Astrocyte (in vitro differentiated cells and primary cell): ENCODE measurements around the gene DDIT4. TPM values are rescaled to one million over a fixed set of nuclear protein-coding genes. Genes with fewer than 3 reads are reported as not detected.
A peak's percentile ranks its signal among the peaks of the same experiment; 100 is the strongest.

Experiments used
- DNase-seq: peaks from one replicate; pipeline ENCODE4 v3.0.0-alpha.2; 2010; ENCODE audit warnings: low read depth
- FAIRE-seq: peaks from 2 replicates; lab custom pipeline; 2011; peaks lifted over from hg19 to GRCh38; lab: Jason Lieb, UNC
- H2AFZ ChIP-seq: 2 replicates; pipeline ENCODE4 v1.6.0; 2012; ENCODE audit warnings: low read depth, low read length, inconsistent platforms
- H3K27ac ChIP-seq: 2 replicates; pipeline ENCODE4 v1.5.1; 2011; ENCODE audit warnings: low read depth, low read length, inconsistent platforms
- H3K27me3 ChIP-seq: 2 replicates; pipeline ENCODE4 v1.6.0; 2011; ENCODE audit warnings: low read length, inconsistent platforms; ENCODE audit not compliant: insufficient read depth
- H3K36me3 ChIP-seq: 2 replicates; pipeline ENCODE4 v1.5.1; 2011; ENCODE audit warnings: low read length, inconsistent platforms; ENCODE audit not compliant: insufficient read depth
- H3K4me1 ChIP-seq: 2 replicates; pipeline ENCODE4 v1.5.1; 2011; ENCODE audit warnings: low read length, inconsistent platforms; ENCODE audit not compliant: insufficient read depth
- H3K4me2 ChIP-seq: 2 replicates; pipeline ENCODE4 v1.6.0; 2012; ENCODE audit warnings: low read length, inconsistent platforms
- H3K4me3 ChIP-seq: 2 replicates; pipeline ENCODE4 v1.5.1; 2011; ENCODE audit warnings: low read depth, mild to moderate bottlenecking, low read length, inconsistent platforms; ENCODE audit not compliant: insufficient read depth
- H3K79me2 ChIP-seq: 2 replicates; pipeline ENCODE4 v1.6.0; 2012; ENCODE audit warnings: mild to moderate bottlenecking, low read length, inconsistent platforms; ENCODE audit not compliant: insufficient read depth
- H3K9ac ChIP-seq: 2 replicates; pipeline ENCODE4 v1.6.0; 2012; ENCODE audit warnings: mild to moderate bottlenecking, low read length, inconsistent platforms
- H3K9me3 ChIP-seq: 2 replicates; pipeline ENCODE4 v1.5.1; 2012; ENCODE audit warnings: low read depth, mild to moderate bottlenecking, low read length, inconsistent platforms; ENCODE audit not compliant: insufficient read depth
- H4K20me1 ChIP-seq: 2 replicates; pipeline ENCODE4 v1.6.0; 2012; ENCODE audit warnings: low read length, inconsistent platforms; ENCODE audit not compliant: insufficient read depth
- H3K27ac Mint-ChIP-seq: one replicate; pipeline ENCODE4 v1.8.0; 2021; ENCODE audit warnings: mild to moderate bottlenecking, mixed read lengths; ENCODE audit not compliant: unreplicated experiment
- H3K27me3 Mint-ChIP-seq: one replicate; pipeline ENCODE4 v1.8.0; 2021; ENCODE audit warnings: low read depth, mixed read lengths; ENCODE audit not compliant: unreplicated experiment
- H3K36me3 Mint-ChIP-seq: one replicate; pipeline ENCODE4 v1.8.0; 2021; ENCODE audit warnings: low read depth, mixed read lengths; ENCODE audit not compliant: unreplicated experiment
- H3K4me1 Mint-ChIP-seq: one replicate; pipeline ENCODE4 v1.8.0; 2021; ENCODE audit warnings: low read depth, mixed read lengths; ENCODE audit not compliant: unreplicated experiment
- H3K4me3 Mint-ChIP-seq: one replicate; pipeline ENCODE4 v1.8.0; 2021; ENCODE audit warnings: mild to moderate bottlenecking, moderate library complexity, mixed read lengths; ENCODE audit not compliant: unreplicated experiment
- H3K9me3 Mint-ChIP-seq: one replicate; pipeline ENCODE4 v1.8.0; 2021; ENCODE audit warnings: mild to moderate bottlenecking, mixed read lengths; ENCODE audit not compliant: unreplicated experiment
- CTCF ChIP-seq: IDR thresholded peaks from 2 replicates; pipeline ENCODE4 v1.5.1; 2011; ENCODE audit warnings: low read depth, mild to moderate bottlenecking, inconsistent platforms, low read length, moderate library complexity; ENCODE audit not compliant: insufficient read depth
- EZH2 ChIP-seq: IDR thresholded peaks from 2 replicates; pipeline ENCODE4 v1.6.1; 2012; ENCODE audit warnings: mild to moderate bottlenecking, low read length, inconsistent platforms; ENCODE audit not compliant: insufficient read depth
- total RNA-seq: library from RNA; stranded (reverse); gene quantifications from 2 replicates; pipeline ENCODE4 v1.2.1, GENCODE V29; 2021

DDIT4 gene
- total RNA-seq, 1 donor from 2014 or later = 244 TPM

GRCh38 chr10:72255977-72256729 is 17.6 kb upstream of the DDIT4 start:
- peaks cover 3% of the 10 kb centered on the region for H3K27me3 Mint-ChIP-seq
- Histone ChIP-seq H3K36me3 (no peaks in the 10 kb centered on the region), H3K4me3 (no peak overlapping the region), H3K27ac (no peak overlapping the region), H3K79me2 (no peaks in the 10 kb centered on the region), H3K4me2 (no peak overlapping the region), H3K27me3 (no peaks in the 10 kb centered on the region), H4K20me1 (no peaks in the 10 kb centered on the region), H2AFZ (no peak overlapping the region), H3K9ac (no peak overlapping the region), H3K9me3 (no peaks in the 10 kb centered on the region), H3K4me1 (peaks cover 16% of the 10 kb centered on the region)
- no peaks in the 10 kb centered on the region for H3K36me3 Mint-ChIP-seq
- DNase-seq = no peak
- FAIRE-seq = no peak
- peak overlapping the region; percentile 87 for H3K27ac Mint-ChIP-seq
- no peak for TF ChIP-seq CTCF
- TF ChIP-seq EZH2 = no peak
- no peak overlapping the region for H3K4me3 Mint-ChIP-seq
- no peaks in the 10 kb centered on the region for H3K9me3 Mint-ChIP-seq
- H3K4me1 Mint-ChIP-seq = peaks cover 26% of the 10 kb centered on the region

GRCh38 chr10:72257051-72257892 is 16.5 kb upstream of the DDIT4 start:
- H3K27ac ChIP-seq = no peak overlapping the region
- Mint-ChIP-seq H3K4me1 (peaks cover 33% of the 10 kb centered on the region), H3K4me3 (no peak overlapping the region), H3K27me3 (no peaks in the 10 kb centered on the region), H3K27ac (peak overlapping the region; percentile 42), H3K9me3 (no peaks in the 10 kb centered on the region), H3K36me3 (no peaks in the 10 kb centered on the region)
- no peak for DNase-seq
- H3K27me3 ChIP-seq = no peaks in the 10 kb centered on the region
- no peak overlapping the region for H3K4me3 ChIP-seq
- FAIRE-seq = no peak
- H3K36me3 ChIP-seq = no peaks in the 10 kb centered on the region
- TF ChIP-seq CTCF (no peak), EZH2 (no peak)
- H3K4me2 ChIP-seq = no peak overlapping the region
- no peak overlapping the region for H2AFZ ChIP-seq
- H3K9me3 ChIP-seq = no peaks in the 10 kb centered on the region
- H3K4me1 ChIP-seq = peaks cover 19% of the 10 kb centered on the region
- H3K79me2 ChIP-seq = no peaks in the 10 kb centered on the region
- no peaks in the 10 kb centered on the region for H4K20me1 ChIP-seq
- no peak overlapping the region for H3K9ac ChIP-seq
